ENCODE results near the gene ZNF408. TPM values are rescaled to one million over a fixed set of nuclear protein-coding genes. Genes with fewer than 3 reads are reported as not detected.
A peak's percentile ranks its signal among the peaks of the same experiment; 100 is the strongest.
"Not testable (repeated sequence)": the region's sequence is repeated elsewhere in the genome, so short reads cannot be mapped to it uniquely, and the experiment has no call there.

Gene ZNF408
- 7.9 and 8.7 TPM in 2 replicates for total RNA-seq

DNA sequence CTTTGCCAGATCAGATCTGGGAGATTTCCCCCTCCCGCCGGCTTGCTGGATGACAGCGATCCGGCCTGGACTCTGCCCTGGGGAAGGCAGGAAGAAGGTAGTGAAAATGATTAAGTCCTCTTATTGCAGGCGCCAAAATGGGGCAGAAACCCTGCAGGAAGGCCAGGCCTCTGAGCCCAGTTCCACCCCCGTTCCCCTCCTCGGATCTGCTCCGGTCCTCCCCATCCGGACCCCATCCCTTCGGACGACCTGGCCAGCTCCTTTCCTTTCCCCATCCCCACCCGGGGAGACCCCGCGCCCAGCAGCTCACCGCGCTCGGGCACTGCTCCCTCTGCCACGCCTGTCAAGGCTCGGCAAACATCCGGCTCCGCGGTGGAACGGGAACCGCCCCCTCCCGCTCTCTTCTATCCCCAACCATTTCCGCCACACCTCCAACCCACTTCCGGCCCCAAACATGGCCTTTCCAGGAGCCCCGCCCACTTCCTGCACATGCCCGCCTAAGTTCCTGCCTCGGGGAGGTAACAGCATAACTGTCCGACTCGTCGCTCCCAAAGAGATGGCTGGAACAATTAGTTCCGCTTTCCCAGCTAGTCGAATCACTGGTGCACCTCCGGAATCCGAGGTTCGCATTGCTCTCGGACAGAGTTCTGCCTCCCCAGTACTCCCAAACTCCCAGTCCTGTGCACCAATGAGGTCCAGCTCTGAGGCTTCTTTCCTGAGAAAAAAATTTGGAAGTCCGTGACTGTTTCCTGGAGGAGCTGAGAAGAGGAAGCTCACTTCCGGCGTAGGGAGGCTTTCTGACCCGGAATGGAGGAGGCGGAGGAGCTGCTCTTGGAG, at the start of gene ZNF408, which contains the start of gene ARHGAP1:
ZNF408 (plus strand) TSS at position 791 of the 837 bp plus-strand sequence; CDS start at position 808, 17 bp downstream.
ARHGAP1 (minus strand) TSS at position 379 of the 837 bp plus-strand sequence. CDS start 4,512 bp downstream, outside the sequence.
- DNase-seq, result peak; percentile 99

DNA sequence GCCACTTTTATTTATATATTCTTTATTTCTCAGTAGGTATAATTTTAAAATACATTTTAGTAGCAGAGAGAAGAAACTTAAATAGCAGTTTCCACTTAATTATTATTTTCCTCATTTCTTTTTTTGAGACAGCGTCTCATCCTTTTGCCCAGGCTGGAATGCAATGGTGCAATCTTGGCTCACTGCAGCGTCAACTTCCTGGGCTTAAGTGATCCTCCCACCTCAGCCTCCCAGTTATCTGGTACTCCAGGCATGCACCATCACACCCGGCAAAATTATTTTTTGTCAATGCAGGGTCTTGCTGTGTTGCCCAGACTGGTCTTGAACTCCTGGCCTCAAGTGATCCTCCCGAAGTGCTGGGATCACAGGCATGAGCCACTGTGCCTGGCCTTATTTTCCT, 45.2 kb upstream of the ZNF408 start:
- DNase-seq, result no peak

DNA sequence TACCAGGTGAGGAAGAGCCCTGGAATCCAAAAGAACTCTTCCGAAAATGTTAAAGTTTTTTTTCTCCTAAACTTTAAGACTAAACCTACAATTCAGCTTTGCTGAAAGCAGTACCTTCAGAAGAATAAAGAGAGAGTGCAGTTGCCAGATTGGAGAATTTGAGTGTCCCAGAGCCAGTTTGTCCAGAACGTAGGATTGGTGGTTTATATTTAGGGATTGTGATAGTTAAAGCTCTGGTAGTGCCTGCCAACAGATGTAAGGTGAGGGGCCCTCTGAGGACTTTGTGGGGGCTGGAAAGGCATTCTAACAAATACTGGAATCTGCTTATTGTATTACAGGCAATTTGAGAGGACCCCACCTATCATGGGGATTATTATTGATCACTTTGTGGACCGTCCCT, 43.6 kb upstream of the ZNF408 start:
- DNase-seq, result no peak

DNA sequence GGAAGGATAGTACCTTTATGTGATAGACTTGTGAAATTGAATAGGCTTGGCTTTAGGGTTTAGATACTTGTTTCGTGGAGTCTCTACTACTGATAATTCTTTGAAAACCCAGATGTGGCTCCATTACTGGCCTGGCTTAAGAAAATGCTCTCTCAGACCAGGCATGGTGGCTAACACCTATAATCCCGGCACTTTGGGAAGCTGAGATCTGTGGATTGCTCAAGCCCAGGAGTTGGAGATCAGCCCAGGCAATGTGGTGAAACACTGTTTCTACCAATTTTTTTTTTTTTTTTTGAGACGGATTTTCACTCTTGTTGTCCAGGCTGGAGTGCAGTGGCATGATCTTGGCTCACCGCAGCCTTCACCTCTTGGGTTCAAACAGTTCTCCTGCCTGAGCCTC, 42.6 kb upstream of the ZNF408 start:
- no peak for DNase-seq

DNA sequence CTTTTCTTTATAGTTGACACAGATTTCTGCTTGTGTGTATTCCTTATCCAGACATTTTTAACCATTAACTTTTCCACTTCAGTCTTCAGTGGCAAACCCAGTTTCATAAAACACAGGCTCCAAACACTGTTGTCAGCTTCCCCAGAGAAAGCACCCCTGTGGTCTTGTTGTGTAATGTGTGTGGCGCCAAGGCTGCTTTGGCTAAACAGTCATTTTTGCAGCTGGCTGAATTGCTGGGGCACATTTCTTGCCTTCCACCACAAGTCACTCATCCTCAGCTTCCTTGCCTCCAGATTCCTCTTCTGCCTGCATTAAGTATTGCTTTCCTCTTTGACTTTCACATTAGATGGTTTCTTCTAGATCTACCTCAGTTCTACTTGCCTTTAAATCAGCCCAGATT, 40.9 kb upstream of the ZNF408 start:
- DNase-seq, result no peak

DNA sequence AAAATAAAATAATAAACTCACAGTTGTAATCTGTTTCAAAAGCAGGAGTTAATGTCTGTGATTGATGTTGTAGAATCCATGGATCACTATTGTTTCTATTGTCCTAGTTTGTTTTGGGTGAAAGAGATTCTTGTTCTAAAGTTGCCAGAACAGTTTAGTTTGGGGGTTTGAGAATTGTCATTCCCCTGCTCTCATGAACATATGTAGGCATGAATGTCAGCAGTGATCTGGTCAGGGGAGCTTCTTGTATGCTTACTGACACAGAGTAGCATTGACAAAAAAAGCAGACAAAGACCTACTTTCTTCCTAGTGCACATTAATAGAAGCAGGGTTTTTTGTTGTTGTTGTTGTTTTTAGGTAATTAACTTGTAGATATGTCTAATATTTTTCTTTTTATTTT, 39.0 kb upstream of the ZNF408 start:
- DNase-seq, result no peak

DNA sequence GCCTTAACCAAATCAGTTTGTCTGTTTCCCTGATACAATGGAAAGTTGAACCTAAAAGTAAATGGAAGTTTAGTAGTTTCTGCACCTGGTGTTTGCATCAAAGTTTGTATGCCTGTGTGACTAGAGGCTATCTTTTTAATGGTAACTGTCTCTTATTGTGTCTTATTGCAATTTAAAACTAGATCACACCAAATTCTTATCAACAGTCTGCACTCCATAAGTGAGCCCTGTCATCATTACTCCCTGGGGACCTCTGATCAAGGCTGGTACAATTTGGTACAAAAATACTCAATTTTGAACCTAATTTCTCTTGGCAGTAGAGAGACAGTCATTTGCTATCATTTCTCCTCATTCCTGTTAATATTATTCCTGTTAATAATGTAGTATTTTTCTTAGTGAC, 38.5 kb upstream of the ZNF408 start:
- no peak for DNase-seq

DNA sequence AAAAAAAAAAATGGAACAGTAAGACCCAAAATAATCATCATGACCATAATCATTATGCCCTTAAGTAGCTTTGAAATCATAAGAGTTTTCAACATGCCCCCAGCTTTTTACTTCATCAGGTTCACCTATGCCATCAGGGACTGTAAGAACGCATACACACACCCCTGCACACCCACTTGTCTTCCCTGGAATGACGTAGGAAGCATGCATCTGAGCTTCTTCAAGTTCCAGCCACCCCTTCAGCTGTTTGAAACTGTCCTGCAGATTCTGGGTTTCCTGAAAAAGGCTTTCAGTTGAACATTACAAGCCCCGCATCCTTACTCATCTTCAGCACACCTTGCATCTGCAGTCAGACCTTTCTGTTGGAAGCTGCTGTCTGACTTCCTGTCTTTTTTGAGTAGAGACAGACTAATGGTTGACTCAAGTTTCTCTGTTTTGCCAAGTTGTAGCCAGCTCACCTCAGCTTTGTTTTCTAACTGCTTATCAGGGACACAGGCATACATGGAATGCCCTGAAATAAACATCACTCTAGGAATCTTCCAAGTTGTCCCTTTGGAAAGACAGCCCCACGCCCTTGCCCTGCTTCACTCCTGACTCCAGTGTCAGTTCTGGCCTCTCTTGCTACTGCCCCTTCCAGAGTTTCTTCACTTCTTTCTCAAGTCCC, 37.4 kb upstream of the ZNF408 start:
- no peak for DNase-seq

DNA sequence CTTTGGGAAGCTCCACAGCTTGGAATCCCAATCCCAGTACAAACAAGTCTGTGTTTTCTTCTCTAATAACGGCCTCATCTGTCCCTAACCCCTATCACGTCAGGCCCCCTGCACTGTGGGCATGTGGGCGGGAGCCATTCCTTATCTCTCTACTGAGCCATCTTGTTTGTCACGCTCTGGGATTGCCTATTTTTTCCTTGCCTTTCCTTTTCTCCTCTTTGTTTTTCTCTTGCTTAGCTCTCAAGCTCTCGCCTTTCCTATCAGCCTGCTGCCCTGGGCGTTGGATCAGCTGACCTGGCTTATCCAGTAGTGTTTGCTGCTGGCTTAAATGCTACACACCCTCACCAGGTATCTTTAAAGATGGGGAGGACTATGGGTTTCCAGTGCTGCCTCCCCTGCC, 36.2 kb upstream of the ZNF408 start:
- DNase-seq, result no peak

DNA sequence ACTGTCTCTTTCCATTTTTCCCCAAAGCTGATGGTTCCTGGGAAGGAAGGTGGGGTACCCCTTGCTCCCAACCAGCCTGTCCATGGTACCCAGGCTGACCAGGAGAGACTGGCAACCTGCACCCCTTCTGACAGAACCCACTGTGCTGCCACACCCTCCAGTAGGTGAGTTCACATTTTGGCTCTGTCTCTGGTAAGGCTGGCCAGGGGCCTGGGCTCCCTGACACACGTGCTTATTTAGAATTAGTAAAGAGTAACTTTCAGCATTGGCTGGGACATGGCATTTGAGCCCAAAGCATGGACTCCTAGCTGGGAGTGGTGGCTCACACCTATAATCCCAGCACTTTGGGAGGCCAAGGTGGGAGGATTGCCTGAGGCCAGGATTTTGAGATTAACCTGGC, 35.5 kb upstream of the ZNF408 start:
- DNase-seq, result no peak

DNA sequence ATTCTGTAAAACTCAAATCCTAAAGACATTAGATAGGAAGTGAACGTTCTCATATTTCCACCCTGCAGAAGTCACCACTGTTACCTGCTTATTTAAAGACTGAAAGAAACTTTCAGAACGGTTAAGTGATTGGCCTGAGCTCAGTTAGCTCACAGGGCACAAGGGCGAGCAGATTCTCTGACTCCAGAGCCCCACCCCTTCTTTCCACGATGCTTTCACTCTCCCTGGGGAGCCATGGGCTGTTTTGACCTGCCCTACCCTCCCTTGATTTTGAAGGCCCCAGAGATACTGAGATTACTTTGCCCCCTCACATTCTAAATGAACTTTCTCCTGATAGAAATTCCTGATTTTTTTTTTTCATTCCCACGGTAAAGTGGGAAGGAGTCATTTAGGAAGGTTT, 34.3 kb upstream of the ZNF408 start:
- no peak for DNase-seq

DNA sequence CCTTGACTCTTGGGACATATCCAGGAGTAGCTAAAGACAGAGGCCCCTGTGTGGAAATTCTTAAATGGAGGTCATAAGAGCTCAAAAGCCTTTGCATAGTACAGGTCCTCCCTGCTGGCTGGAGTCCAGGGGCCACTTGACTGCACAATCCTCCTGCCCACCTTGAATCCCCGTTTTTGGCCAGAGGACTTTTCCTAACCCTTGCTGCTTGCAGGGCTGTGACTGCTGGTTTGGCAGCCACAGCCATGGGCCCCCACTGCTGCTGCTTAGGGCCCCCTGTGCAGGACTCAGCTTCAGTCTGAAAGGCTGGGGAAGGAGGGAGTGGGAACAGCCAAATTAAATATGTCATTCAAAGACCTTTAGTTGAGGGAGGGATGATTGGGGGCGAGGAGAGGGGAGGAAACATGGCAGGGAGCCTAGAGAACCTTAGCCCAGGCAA, 33.8 kb upstream of the ZNF408 start:
- no peak for DNase-seq

DNA sequence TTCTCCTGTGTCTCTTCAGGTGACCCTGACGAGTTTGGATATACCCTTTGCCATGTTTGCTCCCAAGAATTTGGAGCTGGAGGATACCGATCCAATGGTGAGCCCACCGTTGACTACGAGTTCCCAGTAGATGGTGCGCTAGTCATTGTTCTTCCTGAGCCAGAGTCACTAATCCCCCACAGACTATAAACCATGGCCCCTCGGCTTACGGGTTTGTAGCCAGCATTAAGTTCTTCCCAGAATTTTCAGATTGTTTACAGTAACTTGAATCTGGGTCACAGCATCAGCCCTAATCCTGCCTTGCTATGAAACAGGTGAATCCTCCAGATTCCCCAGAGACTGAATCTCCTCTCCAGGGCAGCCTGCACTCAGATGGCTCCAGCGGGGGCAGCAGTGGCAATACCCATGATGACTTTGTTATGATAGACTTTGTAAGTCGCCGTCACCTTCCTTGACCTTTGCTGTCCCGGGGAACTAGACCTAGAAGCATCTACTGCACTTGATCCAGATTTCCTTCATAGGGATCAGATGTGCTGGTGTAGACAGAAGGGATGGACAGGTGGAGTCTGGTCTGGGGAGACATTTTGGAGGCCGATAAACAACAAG, 32.2 kb upstream of the ZNF408 start:
- no peak for DNase-seq

DNA sequence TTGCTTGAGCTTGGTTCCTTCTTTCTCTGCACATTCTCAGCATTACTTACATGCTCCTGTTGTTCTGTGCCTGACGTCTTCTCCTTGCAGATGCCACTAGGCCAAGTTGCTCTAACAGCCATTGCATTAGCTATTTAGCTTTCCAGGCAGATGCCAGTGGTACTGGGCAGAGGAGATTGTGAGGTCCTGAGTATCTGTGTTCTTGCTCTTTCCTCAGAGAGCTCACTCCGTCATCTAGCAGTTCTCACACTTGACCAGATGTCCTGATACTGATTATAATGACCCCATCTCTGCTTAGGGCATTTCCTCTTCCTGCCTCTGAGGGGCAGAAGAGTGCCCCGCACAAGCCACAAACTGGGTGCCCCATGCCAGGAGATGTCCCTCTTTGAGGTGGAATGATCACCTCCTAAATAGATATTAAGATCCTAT, 31.1 kb upstream of the ZNF408 start:
- DNase-seq, result no peak

DNA sequence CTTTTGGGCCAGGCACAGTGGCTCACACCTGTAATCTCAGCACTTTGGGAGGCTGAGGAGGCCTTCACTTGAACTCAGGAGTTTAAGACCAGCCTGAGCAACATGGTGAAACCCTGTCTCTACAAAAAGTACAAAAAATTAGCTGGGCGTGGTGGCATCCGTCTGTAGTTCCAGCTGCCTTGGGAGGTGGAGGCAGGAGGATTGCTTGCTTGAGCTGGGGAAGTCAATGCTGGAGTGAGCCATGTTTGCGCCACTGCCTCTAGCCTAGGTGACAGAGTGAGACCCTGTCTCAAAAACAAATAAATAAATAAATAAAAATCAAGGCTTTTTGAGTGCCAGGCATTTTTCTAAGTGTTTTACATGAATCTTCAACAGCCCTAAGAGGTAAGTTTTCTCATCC, 30.3 kb upstream of the ZNF408 start:
- not testable (repeated sequence) for DNase-seq

DNA sequence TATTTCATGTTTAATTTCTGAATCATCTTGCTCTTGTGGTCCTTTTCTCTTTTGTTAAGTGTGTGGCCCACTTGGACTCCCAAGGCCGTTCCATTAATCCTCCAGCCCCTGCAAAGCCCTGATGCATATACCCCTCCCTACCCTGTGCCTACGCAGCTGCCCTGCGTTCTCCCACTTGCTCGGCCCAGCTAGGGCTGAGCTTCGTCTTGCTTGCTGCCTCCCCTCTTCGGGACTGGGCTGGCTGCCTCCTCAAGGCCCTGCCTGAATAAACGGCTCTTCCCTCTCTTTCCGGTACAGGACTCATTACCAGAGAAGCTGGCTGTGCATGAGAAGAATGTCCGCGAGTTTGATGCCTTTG, 28.9 kb upstream of the ZNF408 start:
- no peak for DNase-seq

DNA sequence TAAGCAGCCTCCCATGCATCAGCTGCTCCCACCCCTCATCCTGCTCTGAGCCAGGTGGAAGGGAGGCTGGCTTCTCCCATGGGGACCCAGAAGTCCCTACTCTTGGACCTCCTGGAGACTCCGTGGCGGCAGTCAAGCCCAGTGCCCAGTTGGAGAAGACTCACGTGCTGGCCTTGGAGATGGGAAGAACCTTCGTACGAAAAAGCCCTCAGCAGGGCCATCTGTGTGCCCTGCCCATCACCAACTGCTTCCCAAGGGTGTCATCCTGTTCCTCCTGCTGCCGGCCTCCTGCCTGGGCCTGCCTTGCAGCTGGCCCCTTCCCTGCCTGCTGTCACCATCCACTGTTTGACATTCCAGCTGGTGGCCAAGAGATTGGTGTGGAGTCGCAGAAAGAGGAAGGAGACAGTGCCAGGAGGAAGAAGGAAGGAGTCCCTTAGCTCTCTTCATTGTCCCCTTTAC, 28.4 kb upstream of the ZNF408 start:
- DNase-seq, result no peak

DNA sequence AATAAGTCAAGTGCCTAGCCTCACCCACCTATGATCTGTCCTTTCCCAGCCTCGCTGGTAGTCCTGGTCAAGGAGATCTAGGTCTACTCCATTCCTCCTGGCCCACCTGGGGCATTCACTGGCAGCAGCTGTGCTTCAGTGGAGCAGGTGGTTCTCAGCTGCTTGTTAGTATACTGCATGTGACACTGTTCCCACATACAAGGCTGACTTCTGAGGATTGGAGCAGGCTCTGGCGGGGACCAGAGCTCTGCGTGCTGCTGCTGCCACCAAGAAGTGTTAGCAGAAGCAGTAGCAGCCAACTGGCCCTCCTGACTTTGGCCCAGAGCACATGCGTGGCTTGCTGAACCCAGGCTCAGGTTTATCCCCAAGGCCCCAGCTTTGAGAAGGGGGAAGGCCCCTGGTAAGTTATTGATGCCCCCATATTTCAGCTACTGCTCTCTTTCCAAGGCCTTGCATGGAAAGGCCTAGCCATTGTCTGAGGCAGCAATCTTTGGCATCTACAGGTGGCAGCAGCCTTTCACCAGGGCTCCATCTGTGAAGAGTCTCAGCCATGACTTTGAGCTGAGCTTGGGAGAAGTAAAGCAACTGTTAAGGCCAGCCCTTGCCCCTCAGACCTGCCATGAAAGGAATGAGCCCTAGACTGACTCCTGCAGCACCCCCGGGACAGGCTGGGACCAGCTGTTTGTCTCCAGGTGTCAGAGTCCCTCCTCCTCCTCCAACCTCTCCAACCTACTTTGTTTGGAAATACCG, 26.9 kb upstream of the ZNF408 start:
- no peak for DNase-seq

DNA sequence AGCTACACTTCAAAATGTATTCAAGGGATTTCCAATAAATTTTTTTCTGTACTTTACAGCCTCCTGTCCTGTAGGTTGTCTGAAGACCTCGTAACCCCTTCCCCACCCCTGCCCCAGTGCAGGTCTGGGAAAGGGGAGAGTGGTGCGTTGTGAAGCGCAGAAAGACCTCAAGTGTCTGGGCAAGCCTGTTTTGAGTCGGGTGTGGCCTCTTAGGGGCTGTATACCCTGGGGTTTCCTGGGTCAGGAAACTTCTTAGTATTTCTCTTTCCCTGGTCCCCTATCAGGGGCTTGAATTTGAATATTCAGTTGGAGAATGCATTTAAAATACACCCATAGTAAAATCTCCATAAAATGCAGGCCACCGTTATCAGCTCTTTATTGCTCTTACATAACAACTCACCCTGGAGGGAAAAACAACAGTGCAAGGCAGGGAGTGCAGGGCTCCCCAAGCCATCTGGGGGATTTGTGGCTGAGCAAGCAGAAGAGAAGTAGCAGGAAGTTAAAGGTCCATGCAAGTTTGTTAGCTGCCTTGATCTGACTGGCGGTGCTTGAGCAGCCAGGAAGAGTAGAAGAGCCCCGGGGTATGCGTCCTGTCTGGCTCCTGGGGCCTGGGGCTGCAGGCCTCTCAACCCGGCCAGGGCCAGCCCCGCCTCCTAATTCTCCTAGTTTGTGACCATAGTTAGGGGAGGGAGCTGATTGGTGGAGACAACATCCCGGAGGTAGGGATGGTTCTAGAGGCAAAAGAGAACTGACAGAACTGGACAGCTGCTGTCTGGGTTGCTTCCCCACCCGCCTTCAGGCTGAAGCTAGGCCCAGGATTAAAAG, 26.2 kb upstream of the ZNF408 start:
- no peak for DNase-seq

DNA sequence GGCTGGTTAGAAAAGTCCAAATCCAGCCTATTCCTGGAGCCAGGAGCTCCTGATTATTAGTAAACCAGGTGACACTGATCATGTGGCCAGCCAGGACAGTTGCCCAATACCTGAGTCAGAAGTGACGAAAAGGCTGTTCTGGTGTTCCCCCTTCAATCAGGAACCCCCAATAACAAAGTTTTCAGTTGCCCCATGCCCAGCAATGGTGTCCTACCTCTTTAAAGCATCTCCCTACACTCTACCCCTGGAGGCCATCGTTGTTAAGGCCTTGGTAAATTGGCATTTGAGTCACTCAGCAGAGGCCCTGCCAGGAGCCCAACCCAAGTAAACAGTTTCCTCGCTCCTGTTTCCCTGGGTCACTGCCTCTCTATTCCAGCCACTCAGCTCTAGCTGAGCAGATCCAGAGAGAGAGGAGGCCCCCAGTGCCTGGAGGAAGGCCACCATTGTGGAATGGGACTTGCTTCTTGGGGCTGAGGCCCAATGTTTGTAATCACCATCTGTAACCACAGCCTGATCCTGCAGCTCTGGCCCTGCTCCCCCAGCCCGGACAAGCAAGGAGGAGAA, 25.5 kb upstream of the ZNF408 start:
- DNase-seq, result no peak

DNA sequence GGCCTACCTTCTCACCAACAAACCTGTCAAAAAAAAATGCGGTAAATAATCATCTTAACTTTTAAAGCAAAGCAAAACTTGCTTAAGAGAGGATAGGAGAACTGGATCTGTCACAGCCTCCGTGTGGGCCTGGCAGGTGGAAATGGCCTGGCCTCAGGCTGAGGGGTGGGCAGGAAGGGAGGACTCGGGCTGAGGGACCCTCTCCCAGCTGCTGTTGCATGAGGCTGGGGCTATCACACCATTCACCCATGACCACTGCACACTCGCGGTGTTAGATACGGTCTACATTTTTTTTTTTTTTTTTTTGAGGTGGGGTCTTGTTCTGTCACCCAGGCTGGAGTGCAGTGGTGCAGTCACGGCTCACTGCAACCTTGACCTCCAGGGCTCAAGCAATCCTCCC, 24.9 kb upstream of the ZNF408 start:
- DNase-seq, result no peak

All from dermis blood vessel endothelial cell (primary cell).